H9 (cell line): ENCODE results near the gene MARVELD1. TPM values are rescaled to one million over a fixed set of nuclear protein-coding genes. Genes with fewer than 3 reads are reported as not detected.

Experiments used
- DNase-seq: peaks from one replicate; pipeline ENCODE4 v3.0.0-alpha.2; 2017
- H2AFZ ChIP-seq: one replicate; pipeline ENCODE4 v1.6.1; 2013; ENCODE audit warnings: mild to moderate bottlenecking, low read length, control low read depth, moderate library complexity
- H2AK5ac ChIP-seq: 2 replicates; pipeline ENCODE4 v1.6.1; 2013; ENCODE audit warnings: low read length, control low read depth, mixed read lengths; ENCODE audit not compliant: insufficient read length
- H2BK120ac ChIP-seq: one replicate; pipeline ENCODE4 v1.6.1; 2013; ENCODE audit warnings: low read depth, mild to moderate bottlenecking, low read length, control low read depth, inconsistent platforms; ENCODE audit not compliant: poor library complexity, severe bottlenecking
- H2BK12ac ChIP-seq: 2 replicates; pipeline ENCODE4 v1.6.1; 2013; ENCODE audit warnings: low read length, control low read depth, mixed read lengths, low read depth; ENCODE audit not compliant: insufficient read length
- H2BK15ac ChIP-seq: 2 replicates; pipeline ENCODE4 v1.6.1; 2013; ENCODE audit warnings: low read depth, low read length, control low read depth
- H2BK20ac ChIP-seq: one replicate; pipeline ENCODE4 v1.6.1; 2013; ENCODE audit warnings: low read depth, mild to moderate bottlenecking, low read length, control low read depth, inconsistent platforms; ENCODE audit not compliant: poor library complexity, severe bottlenecking
- H2BK5ac ChIP-seq: 2 replicates; pipeline ENCODE4 v1.6.1; 2013; ENCODE audit warnings: low read length, control low read depth, mixed read lengths; ENCODE audit not compliant: insufficient read length
- H3K14ac ChIP-seq: 2 replicates; pipeline ENCODE4 v1.6.1; 2013; ENCODE audit warnings: low read length, control low read depth; ENCODE audit not compliant: insufficient read depth
- H3K18ac ChIP-seq: 2 replicates; pipeline ENCODE4 v1.6.1; 2013; ENCODE audit warnings: low read depth, mild to moderate bottlenecking, mixed read lengths, low read length, control low read depth; ENCODE audit not compliant: insufficient read length
- H3K23ac ChIP-seq: 2 replicates; pipeline ENCODE4 v1.6.1; 2013; ENCODE audit warnings: low read length, control low read depth, mixed read lengths, low read depth; ENCODE audit not compliant: insufficient read length
- H3K23me2 ChIP-seq: 2 replicates; pipeline ENCODE4 v1.6.1; 2013; ENCODE audit warnings: low read depth, mild to moderate bottlenecking, mixed read lengths, low read length, control low read depth; ENCODE audit not compliant: insufficient read length, poor library complexity, severe bottlenecking
- H3K27ac ChIP-seq: 2 replicates; pipeline ENCODE4 v1.5.1; 2013; ENCODE audit warnings: low read length, control low read depth, mixed read lengths, low read depth; ENCODE audit not compliant: insufficient read length
- H3K27me3 ChIP-seq: 2 replicates; pipeline ENCODE4 v1.6.1; 2013; ENCODE audit warnings: low read length, control low read depth, inconsistent platforms; ENCODE audit not compliant: insufficient read depth
- H3K4ac ChIP-seq: 2 replicates; pipeline ENCODE4 v1.6.1; 2013; ENCODE audit warnings: low read depth, mild to moderate bottlenecking, control low read depth, inconsistent platforms, low read length, moderate library complexity
- H3K4me1 ChIP-seq: 2 replicates; pipeline ENCODE4 v1.6.1; 2013; ENCODE audit warnings: low read length, control low read depth, inconsistent platforms; ENCODE audit not compliant: insufficient read depth
- H3K4me2 ChIP-seq: 2 replicates; pipeline ENCODE4 v1.6.1; 2013; ENCODE audit warnings: low read length, control low read depth, mixed read lengths; ENCODE audit not compliant: insufficient read length, insufficient read depth
- H3K56ac ChIP-seq: 2 replicates; pipeline ENCODE4 v1.6.1; 2013; ENCODE audit warnings: low read depth, mild to moderate bottlenecking, mixed read lengths, low read length, control low read depth; ENCODE audit not compliant: insufficient read length
- H3K79me1 ChIP-seq: 2 replicates; pipeline ENCODE4 v1.6.1; 2013; ENCODE audit warnings: low read depth, mild to moderate bottlenecking, moderate library complexity, low read length, control low read depth, inconsistent platforms; ENCODE audit not compliant: insufficient read depth, poor library complexity, severe bottlenecking
- H3K79me2 ChIP-seq: 2 replicates; pipeline ENCODE4 v1.6.1; 2013; ENCODE audit warnings: low read length, control low read depth, inconsistent platforms; ENCODE audit not compliant: insufficient read depth
- H3K9ac ChIP-seq: 2 replicates; pipeline ENCODE4 v1.6.1; 2013; ENCODE audit warnings: low read length, control low read depth, mixed read lengths; ENCODE audit not compliant: insufficient read length; ENCODE audit errors: extremely low read depth
- H3K9me3 ChIP-seq: one replicate; pipeline ENCODE4 v1.6.1; 2013; ENCODE audit warnings: low read depth, low read length, inconsistent platforms; ENCODE audit not compliant: control insufficient read depth
- H3T11ph ChIP-seq: one replicate; pipeline ENCODE4 v1.6.1; 2013; ENCODE audit warnings: mild to moderate bottlenecking, low read length, control low read depth, inconsistent platforms
- H4K20me1 ChIP-seq: one replicate; pipeline ENCODE4 v1.6.1; 2013; ENCODE audit not compliant: control insufficient read depth, insufficient read length, insufficient read depth
- H4K5ac ChIP-seq: 2 replicates; pipeline ENCODE4 v1.6.1; 2013; ENCODE audit warnings: low read depth, mild to moderate bottlenecking, mixed read lengths, low read length, control low read depth; ENCODE audit not compliant: insufficient read length
- H4K8ac ChIP-seq: replicated peaks from 2 replicates; pipeline ENCODE4 v1.6.1; 2013; ENCODE audit warnings: low read length, control low read depth, mixed read lengths, low read depth; ENCODE audit not compliant: insufficient read length
- H4K91ac ChIP-seq: 2 replicates; pipeline ENCODE4 v1.6.1; 2013; ENCODE audit warnings: low read depth, mild to moderate bottlenecking, moderate library complexity, mixed read lengths, low read length, control low read depth; ENCODE audit not compliant: insufficient read length
- H3K27ac Mint-ChIP-seq, 3 experiments: 2 replicates in 2 of 3; 3 replicates in 1 of 3; pipeline ENCODE4 v1.8.0; 2020 to 2021; ENCODE audit warnings: mixed read lengths in 3 of 3, mild to moderate bottlenecking in 1 of 3, moderate library complexity in 1 of 3
- H3K27me3 Mint-ChIP-seq: 2 replicates; pipeline ENCODE4 v1.8.0; 2021; ENCODE audit warnings: low read depth, mild to moderate bottlenecking, moderate library complexity, mixed read lengths
- H3K36me3 Mint-ChIP-seq, 3 experiments: 2 replicates in 2 of 3; 3 replicates in 1 of 3; pipeline ENCODE4 v1.8.0; 2020 to 2021; ENCODE audit warnings: low read depth in 3 of 3, mixed read lengths in 3 of 3; ENCODE audit not compliant: insufficient read depth in 1 of 3
- H3K4me1 Mint-ChIP-seq, 2 experiments: 2 replicates each; pipeline ENCODE4 v1.8.0; 2020; ENCODE audit warnings: mixed read lengths in 2 of 2
- H3K4me3 Mint-ChIP-seq, 2 experiments: 2 replicates in 1 of 2; 3 replicates in 1 of 2; pipeline ENCODE4 v1.8.0; 2020 to 2021; ENCODE audit warnings: mild to moderate bottlenecking in 2 of 2, mixed read lengths in 2 of 2, moderate library complexity in 1 of 2
- H3K9me3 Mint-ChIP-seq, 2 experiments: 2 replicates in 1 of 2; 3 replicates in 1 of 2; pipeline ENCODE4 v1.8.0; 2020; ENCODE audit warnings: mild to moderate bottlenecking in 2 of 2, mixed read lengths in 2 of 2, moderate library complexity in 1 of 2
- WGBS: extraction: QIAGEN DNeasy Blood & Tissue Kit; methylation state at CpG from one replicate; pipeline ENCODE4 v1.1.7; 2013; ENCODE audit warnings: missing lambda C conversion rate, low lambda C conversion rate, mixed read lengths; ENCODE audit not compliant: insufficient read length; ENCODE audit errors: extremely low coverage; 5-methylcytosine and 5-hydroxymethylcytosine counted together
- total RNA-seq: library from RNA; stranded (reverse); gene quantifications from 2 replicates; pipeline ENCODE4 v1.2.1, GENCODE V29; 2021
- TF ChIP-seq, protein P1 (sequence below): fragments of 200-600 bp; sonication (generic); conservative IDR thresholded peaks from 3 replicates; pipeline ENCODE4 v1.8.0; 2021; ENCODE audit warnings: antibody characterized with exemption, mild to moderate bottlenecking

The MARVELD1 gene
- total RNA-seq, 1 experiment from 2014 or later, result 26.7 TPM

DNA sequence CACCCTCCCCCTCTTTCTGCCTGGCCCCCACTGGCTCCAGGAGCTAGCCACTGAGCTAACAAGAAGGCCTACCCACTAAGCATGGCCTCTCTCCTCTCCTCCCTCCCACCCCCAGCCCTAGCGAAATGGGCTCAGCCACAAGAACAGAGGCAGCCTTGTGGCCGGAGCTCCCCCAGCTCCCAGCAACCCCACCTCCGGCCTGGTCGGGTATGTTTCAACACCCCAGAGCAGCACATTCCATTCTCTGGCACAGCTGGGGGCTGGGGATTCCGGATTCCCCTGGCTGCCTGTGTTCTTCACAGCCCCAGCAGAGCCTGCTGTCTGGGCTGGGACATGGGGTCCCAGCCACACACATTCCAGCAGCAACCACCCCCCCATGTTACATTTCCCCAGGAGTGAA, 49.3 kb downstream of the MARVELD1 start:
- Histone ChIP-seq H3K27me3 (no peaks in the 10 kb centered on the region), H2BK120ac (no peak overlapping the region), H2AK5ac (no peak overlapping the region), H2BK20ac (no peak overlapping the region), H3K9ac (no peak overlapping the region), H3K23me2 (no peaks in the 10 kb centered on the region), H2BK5ac (no peak overlapping the region), H2BK12ac (no peak overlapping the region), H3K9me3 (no peaks in the 10 kb centered on the region), H3K4ac (no peak overlapping the region), H4K91ac (no peak overlapping the region), H3K23ac (no peak overlapping the region), H3K79me1 (no peaks in the 10 kb centered on the region), H3K56ac (no peak overlapping the region), H3K18ac (no peak overlapping the region), H3K4me1 (no peaks in the 10 kb centered on the region), H4K20me1 (no peaks in the 10 kb centered on the region), H3K14ac (no peak overlapping the region), H4K8ac (no peak overlapping the region), H3K79me2 (no peaks in the 10 kb centered on the region), H2BK15ac (no peak overlapping the region), H4K5ac (no peak overlapping the region), H3K27ac (no peak overlapping the region), H3K4me2 (no peak overlapping the region), H2AFZ (no peak overlapping the region), H3T11ph (no peak overlapping the region)
- DNase-seq, result peak; percentile 55
- Mint-ChIP-seq H3K27ac (peak overlapping the region; percentile 44 to 85 (median 84); a peak in 3 of 7 replicates), H3K9me3 (no peaks in the 10 kb centered on the region), H3K4me3 (peak overlapping the region in 1 of 2 experiments; percentile 7; a peak in 1 of 5 replicates), H3K4me1 (peaks cover 23 to 40% of the 10 kb centered on the region in 2 experiments), H3K36me3 (peaks cover 7 to 31% (median 9%) of the 10 kb centered on the region in 3 experiments), H3K27me3 (peaks cover 5% of the 10 kb centered on the region)
- WGBS, result no CpG with 5 or more reads among the region's 5 CpGs
- TF ChIP-seq, protein P1, sequence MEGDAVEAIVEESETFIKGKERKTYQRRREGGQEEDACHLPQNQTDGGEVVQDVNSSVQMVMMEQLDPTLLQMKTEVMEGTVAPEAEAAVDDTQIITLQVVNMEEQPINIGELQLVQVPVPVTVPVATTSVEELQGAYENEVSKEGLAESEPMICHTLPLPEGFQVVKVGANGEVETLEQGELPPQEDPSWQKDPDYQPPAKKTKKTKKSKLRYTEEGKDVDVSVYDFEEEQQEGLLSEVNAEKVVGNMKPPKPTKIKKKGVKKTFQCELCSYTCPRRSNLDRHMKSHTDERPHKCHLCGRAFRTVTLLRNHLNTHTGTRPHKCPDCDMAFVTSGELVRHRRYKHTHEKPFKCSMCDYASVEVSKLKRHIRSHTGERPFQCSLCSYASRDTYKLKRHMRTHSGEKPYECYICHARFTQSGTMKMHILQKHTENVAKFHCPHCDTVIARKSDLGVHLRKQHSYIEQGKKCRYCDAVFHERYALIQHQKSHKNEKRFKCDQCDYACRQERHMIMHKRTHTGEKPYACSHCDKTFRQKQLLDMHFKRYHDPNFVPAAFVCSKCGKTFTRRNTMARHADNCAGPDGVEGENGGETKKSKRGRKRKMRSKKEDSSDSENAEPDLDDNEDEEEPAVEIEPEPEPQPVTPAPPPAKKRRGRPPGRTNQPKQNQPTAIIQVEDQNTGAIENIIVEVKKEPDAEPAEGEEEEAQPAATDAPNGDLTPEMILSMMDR, result no peak
